ENCODE data around the gene GALNT14. TPM values are rescaled to one million over a fixed set of nuclear protein-coding genes. Genes with fewer than 3 reads are reported as not detected.

The GALNT14 gene
- total and polyA plus RNA-seq, 2 of the 8 experiments (the other 6 are each of a cell fraction or from before 2014, with no cell fraction given), result 13.0 to 13.7 TPM

DNA sequence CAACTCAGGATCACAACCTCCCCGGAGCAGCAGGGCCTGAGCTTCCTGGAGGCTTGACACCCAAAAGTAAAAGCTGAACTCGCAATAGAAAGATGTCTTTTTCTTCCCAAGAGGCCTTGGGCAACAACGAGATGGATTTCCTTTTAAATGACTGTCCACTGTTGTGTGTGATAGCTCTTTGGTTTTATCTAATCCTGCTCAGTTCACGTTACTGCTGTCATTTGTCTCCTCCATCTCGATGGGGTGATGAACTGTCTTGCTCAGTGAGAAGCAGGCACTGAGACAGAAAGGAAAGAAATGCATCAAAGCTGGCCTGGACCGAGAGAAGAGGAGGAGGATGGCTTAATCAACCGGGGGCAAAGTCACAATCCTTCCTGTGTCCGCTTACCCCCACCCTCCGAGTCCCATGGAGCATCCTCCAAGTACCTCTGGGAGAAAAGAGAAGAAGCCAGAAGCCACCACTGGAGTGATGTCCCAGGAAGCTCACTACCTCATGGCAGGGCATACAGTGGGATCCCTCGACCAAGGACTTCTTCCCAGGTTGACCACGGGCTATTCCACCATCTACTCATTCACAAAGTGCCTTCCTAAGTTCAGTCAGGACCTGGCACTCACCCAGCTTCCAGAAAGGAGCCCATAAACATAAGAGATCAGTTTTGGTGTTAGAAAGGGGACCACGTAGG is 68.5 kb downstream of the GALNT14 start:
- POLR2A ChIA-PET (ENCODE audit: partially characterized antibody), result no interaction called here
- H3K4ac ChIP-seq (replicated peaks; ENCODE audit: insufficient read length, low read depth, low read length), result no peak overlapping the region
- 86% methylated on average over 11 of the region's 12 CpGs; no CpG with 5 or more reads in 1 of the 2 experiments for WGBS, 2 experiments (ENCODE audit: extremely low coverage in 1 of 2, insufficient coverage in 1 of 2, insufficient read length in 1 of 2, insufficient replicate concordance in 2 of 2, low coverage in 1 of 2, low lambda C conversion rate in 2 of 2, missing lambda C conversion rate in 1 of 2)
- TF ChIP-seq CBX8 (IDR thresholded peaks at IDR 0.05; ENCODE audit: borderline replicate concordance, low read depth, low read length), result no peak
- TF ChIP-seq MAFK (IDR thresholded peaks at IDR 0.05; ENCODE audit: low read depth, low read length), result no peak
- no peak for TF ChIP-seq TBP (IDR thresholded peaks at IDR 0.05; ENCODE audit: low read depth, low read length)
- no peak for TF ChIP-seq KDM1A (IDR thresholded peaks at IDR 0.05; ENCODE audit: borderline replicate concordance, low read length)
- TF ChIP-seq RAD21 (IDR thresholded peaks at IDR 0.05 in 1 of 2, conservative IDR thresholded peaks at IDR 0.05 in 1 of 2; ENCODE audit: low read depth in 2 of 2, low read length in 2 of 2), result no peak
- TF ChIP-seq, protein P1, sequence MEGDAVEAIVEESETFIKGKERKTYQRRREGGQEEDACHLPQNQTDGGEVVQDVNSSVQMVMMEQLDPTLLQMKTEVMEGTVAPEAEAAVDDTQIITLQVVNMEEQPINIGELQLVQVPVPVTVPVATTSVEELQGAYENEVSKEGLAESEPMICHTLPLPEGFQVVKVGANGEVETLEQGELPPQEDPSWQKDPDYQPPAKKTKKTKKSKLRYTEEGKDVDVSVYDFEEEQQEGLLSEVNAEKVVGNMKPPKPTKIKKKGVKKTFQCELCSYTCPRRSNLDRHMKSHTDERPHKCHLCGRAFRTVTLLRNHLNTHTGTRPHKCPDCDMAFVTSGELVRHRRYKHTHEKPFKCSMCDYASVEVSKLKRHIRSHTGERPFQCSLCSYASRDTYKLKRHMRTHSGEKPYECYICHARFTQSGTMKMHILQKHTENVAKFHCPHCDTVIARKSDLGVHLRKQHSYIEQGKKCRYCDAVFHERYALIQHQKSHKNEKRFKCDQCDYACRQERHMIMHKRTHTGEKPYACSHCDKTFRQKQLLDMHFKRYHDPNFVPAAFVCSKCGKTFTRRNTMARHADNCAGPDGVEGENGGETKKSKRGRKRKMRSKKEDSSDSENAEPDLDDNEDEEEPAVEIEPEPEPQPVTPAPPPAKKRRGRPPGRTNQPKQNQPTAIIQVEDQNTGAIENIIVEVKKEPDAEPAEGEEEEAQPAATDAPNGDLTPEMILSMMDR (IDR thresholded peaks at IDR 0.05; ENCODE audit: control extremely low read depth in 1 of 3, insufficient read depth in 1 of 3, low read depth in 1 of 3, low read length in 3 of 3), result no peak
- no peak for TF ChIP-seq SP4 (IDR thresholded peaks at IDR 0.05; ENCODE audit: low read length)
- no peak for TF ChIP-seq CBX5 (IDR thresholded peaks at IDR 0.05; ENCODE audit: low read depth, low read length)
- no peak for TF ChIP-seq SIRT6 (IDR thresholded peaks at IDR 0.05; ENCODE audit: low read length)
- no peak for TF ChIP-seq GTF2F1 (IDR thresholded peaks at IDR 0.05; ENCODE audit: borderline replicate concordance, low read depth, low read length)

More for the DNA sequence above, 68.5 kb downstream of the GALNT14 start:
- no peak overlapping the region for H3K4me3 ChIP-seq (ENCODE audit: extremely low read depth in 1 of 4, insufficient read depth in 2 of 4, low read depth in 3 of 4, low read length in 4 of 4)
- H3K9ac ChIP-seq (replicated peaks in 1 of 4; ENCODE audit: extremely low read depth in 1 of 4, low read depth in 3 of 4, low read length in 3 of 4), result no peak overlapping the region
- DNase-seq (ENCODE audit: low read depth in 1 of 2, low spot score in 2 of 2), result no peak
- H3K79me2 ChIP-seq (ENCODE audit: control insufficient read depth in 1 of 2, insufficient read depth in 2 of 2, low read length in 2 of 2), result no peaks in the 10 kb centered on the region
- no peak overlapping the region for H2BK12ac ChIP-seq (ENCODE audit: low read depth, low read length)
- H3K79me1 ChIP-seq (ENCODE audit: low read depth, low read length), result no peaks in the 10 kb centered on the region
- no peak overlapping the region for H3K56ac ChIP-seq (replicated peaks; ENCODE audit: insufficient read length, low read depth, low read length)
- H4K8ac ChIP-seq (ENCODE audit: extremely low read depth, insufficient read depth, low read length), result no peak overlapping the region
- H4K91ac ChIP-seq (replicated peaks; ENCODE audit: insufficient read length, low read length), result no peak overlapping the region
- no peak overlapping the region for H2BK15ac ChIP-seq (ENCODE audit: low read length)
- H3K36me3 ChIP-seq (ENCODE audit: control insufficient read depth in 2 of 4, insufficient read depth in 4 of 4, low read length in 3 of 4), result no peaks in the 10 kb centered on the region
- no peak overlapping the region for H2BK120ac ChIP-seq (replicated peaks; ENCODE audit: low read depth, low read length)
- no peaks in the 10 kb centered on the region; a peak in 1 of 7 replicates for H3K4me1 ChIP-seq (replicated peaks in 1 of 4; ENCODE audit: control insufficient read depth in 3 of 4, insufficient read depth in 4 of 4, low read length in 3 of 4)
- no peak overlapping the region for H4K5ac ChIP-seq (ENCODE audit: insufficient read length, low read depth, low read length)
- no peak overlapping the region for H3K14ac ChIP-seq (ENCODE audit: insufficient read length)
- no peak overlapping the region for H3K23ac ChIP-seq (ENCODE audit: insufficient read length)
- no peaks in the 10 kb centered on the region for H4K20me1 ChIP-seq (replicated peaks in 1 of 2; ENCODE audit: control insufficient read depth in 1 of 2, insufficient read depth in 2 of 2, low read length in 2 of 2)
- no peak overlapping the region for H2BK20ac ChIP-seq (ENCODE audit: low read length)
- CTCF ChIA-PET (ENCODE audit: partially characterized antibody), result interaction anchor here (0.6 to 2.3 kb wide), 5 partner anchors 9 to 356 kb away, joined by 4 to 10 read pairs (median 6); no protein-coding TSS in a partner anchor
- no peak overlapping the region for H3K27ac ChIP-seq (ENCODE audit: low read depth, low read length)
- no peaks in the 10 kb centered on the region; the same call in 1 of the 2 replicates for H3K23me2 ChIP-seq (ENCODE audit: low read depth, low read length)
- no peak overlapping the region for H3K4me2 ChIP-seq (ENCODE audit: insufficient read depth in 1 of 2, low read depth in 2 of 2, low read length in 2 of 2)
- 0 out of 7 replicates have a peak, but pooled peaks cover 0 to 2% (median 0%) of the 10 kb centered on the region in 4 experiments for H3K27me3 ChIP-seq (replicated peaks in 1 of 4; ENCODE audit: control insufficient read depth in 3 of 4, extremely low read depth in 1 of 4, insufficient read depth in 3 of 4, low read length in 3 of 4)
- H3K9me3 ChIP-seq (ENCODE audit: insufficient read depth in 2 of 2, low read depth in 1 of 2, low read length in 1 of 2), result no peaks in the 10 kb centered on the region
- H2BK5ac ChIP-seq (ENCODE audit: low read depth, low read length), result no peak overlapping the region
- no peak overlapping the region for H2AK5ac ChIP-seq (ENCODE audit: low read depth, low read length)
- no peak overlapping the region for H2AFZ ChIP-seq (ENCODE audit: low read length)
- no peak for FAIRE-seq
- H3K18ac ChIP-seq (ENCODE audit: extremely low read depth, low read length), result no peak overlapping the region

All from H1 (cell line).